Measurements from ENCODE around the gene ASPSCR1. TPM values are rescaled to one million over a fixed set of nuclear protein-coding genes. Genes with fewer than 3 reads are reported as not detected.

ASPSCR1 gene
- total RNA-seq, 1 experiment from 2014 or later = 51.0 TPM

GRCh38 chr17:81935709-81936084 is 41.7 kb upstream of the ASPSCR1 start:
- DNase-seq (ENCODE audit: low read depth, low spot score) = no peak
- Histone ChIP-seq H3K9ac (ENCODE audit: low read length) (peak overlapping the region; percentile 96), H3K36me3 (ENCODE audit: control insufficient read depth in 1 of 2, insufficient read depth in 2 of 2, low read length in 2 of 2) (peaks cover 6 to 33% of the 10 kb centered on the region in 2 experiments; a peak in 2 of 4 replicates), H3K4me1 (ENCODE audit: control insufficient read depth in 1 of 2, insufficient read depth in 2 of 2, low read length in 2 of 2) (peaks cover 7 to 49% of the 10 kb centered on the region in 2 experiments; a peak in 3 of 4 replicates), H3K4me3 (replicated peaks in 1 of 2; ENCODE audit: low read depth in 1 of 2, low read length in 2 of 2) (peak overlapping the region; percentile 90 to 100), H3K27me3 (ENCODE audit: insufficient read depth, low read length) (no peaks in the 10 kb centered on the region), H3K9me3 (ENCODE audit: control insufficient read depth in 1 of 2, insufficient read depth in 1 of 2, low read depth in 1 of 2, low read length in 2 of 2) (no peaks in the 10 kb centered on the region), H3K27ac (ENCODE audit: low read depth, low read length) (peak overlapping the region; percentile 92), H4K20me1 (ENCODE audit: insufficient read depth) (no peaks in the 10 kb centered on the region), H3K9me2 (ENCODE audit: insufficient read depth) (no peaks in the 10 kb centered on the region), H3K79me2 (ENCODE audit: insufficient read depth, low read length) (peaks cover 17% of the 10 kb centered on the region), H3K4me2 (ENCODE audit: low read length) (peak overlapping the region; percentile 95), H2AFZ (ENCODE audit: low read depth, low read length, poor library complexity, severe bottlenecking) (no peak overlapping the region)
- no peak for ATAC-seq
- ChIA-PET CTCF (interaction anchor here (1.1 to 1.8 kb wide), 2 partner anchors 9 to 24 kb away, joined by 7 to 8 read pairs; partner anchors contain the start of genes MAFG and NOTUM), POLR2A (interaction anchor here (0.7 to 2.2 kb wide), 2 partner anchors 9 to 87 kb away, joined by 3 to 18 read pairs; partner anchors contain the start of genes CENPX, LRRC45 and MAFG), RAD21 (ENCODE audit: low non-redundant PET in 1 of 2, low total read pairs in 2 of 2, uncharacterized antibody in 2 of 2, unreplicated experiment in 2 of 2) (interaction anchor here in 1 of 2 experiments (0.6 kb wide), 1 partner anchor 63 kb away, joined by 3 read pairs; no protein-coding TSS in a partner anchor)
- TF ChIP-seq EGR1 (IDR thresholded peaks at IDR 0.05; ENCODE audit: low read depth) = no peak
- no peak for TF ChIP-seq FOSL1 (IDR thresholded peaks at IDR 0.05; ENCODE audit: low read depth)
- peak; percentile 18; the same call in 1 of the 2 replicates for TF ChIP-seq POLR2AphosphoS5 (IDR thresholded peaks at IDR 0.05; ENCODE audit: low read depth, low read length)
- intact Hi-C loops (cut with micrococcal nuclease) = no loop called here
- no TSS peak for BruUV-seq (replicated peaks)

DNA sequence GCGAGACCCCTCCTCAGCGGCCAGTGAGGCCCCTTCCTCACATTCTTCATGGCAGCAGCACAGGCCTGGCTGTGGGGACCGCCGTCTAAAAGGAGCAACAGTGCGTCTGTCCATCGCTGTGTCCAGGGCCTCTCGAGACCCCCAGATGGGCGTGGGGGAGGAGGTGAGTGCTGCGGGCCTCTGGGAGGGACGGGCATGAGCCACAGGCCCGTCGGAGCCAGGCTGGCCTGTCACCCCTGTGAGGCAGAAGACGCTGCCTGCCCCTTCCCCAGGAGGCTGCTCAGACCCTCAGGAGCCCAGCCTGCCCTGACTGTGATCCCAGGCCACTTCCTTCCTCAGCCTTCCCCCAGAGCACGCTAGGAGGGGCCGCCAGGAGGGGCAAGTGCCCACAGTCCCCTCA is 38.2 kb upstream of the ASPSCR1 start:
- no peak overlapping the region; the same call in 1 of the 2 replicates for H3K27ac ChIP-seq (ENCODE audit: low read depth, low read length)
- BruUV-seq (replicated peaks) = no TSS peak

More for the DNA sequence above, 38.2 kb upstream of the ASPSCR1 start:
- H3K79me2 ChIP-seq (ENCODE audit: insufficient read depth, low read length) = peaks cover 17% of the 10 kb centered on the region
- ChIA-PET CTCF (no interaction called here), POLR2A (interaction anchor here (0.9 to 1.5 kb wide), 2 partner anchors 10 to 84 kb away, joined by 3 to 4 read pairs; partner anchors contain the start of genes CENPX and LRRC45), RAD21 (ENCODE audit: low non-redundant PET in 1 of 2, low total read pairs in 2 of 2, uncharacterized antibody in 2 of 2, unreplicated experiment in 2 of 2) (no interaction called here)
- intact Hi-C loops (cut with micrococcal nuclease) = no loop called here
- H3K9me3 ChIP-seq (ENCODE audit: control insufficient read depth in 1 of 2, insufficient read depth in 1 of 2, low read depth in 1 of 2, low read length in 2 of 2) = no peaks in the 10 kb centered on the region
- DNase-seq (ENCODE audit: low read depth, low spot score) (no peak), ATAC-seq (no peak)
- no peak overlapping the region for H3K9ac ChIP-seq (ENCODE audit: low read length)
- no peak overlapping the region for H2AFZ ChIP-seq (ENCODE audit: low read depth, low read length, poor library complexity, severe bottlenecking)
- peaks cover 3 to 17% of the 10 kb centered on the region in 2 experiments; a peak in 2 of 4 replicates for H3K36me3 ChIP-seq (ENCODE audit: control insufficient read depth in 1 of 2, insufficient read depth in 2 of 2, low read length in 2 of 2)
- no peak overlapping the region for H3K4me2 ChIP-seq (ENCODE audit: low read length)
- TF ChIP-seq RAD21 (IDR thresholded peaks at IDR 0.05; ENCODE audit: low read depth) (no peak), CBX3 (IDR thresholded peaks at IDR 0.05; ENCODE audit: low read depth) (no peak), JUND (IDR thresholded peaks at IDR 0.05) (no peak), POLR2AphosphoS5 (IDR thresholded peaks at IDR 0.05; ENCODE audit: low read depth, low read length) (no peak), CEBPB (IDR thresholded peaks at IDR 0.05; ENCODE audit: low read depth) (no peak), ZFX (IDR thresholded peaks at IDR 0.05) (no peak), YY1 (IDR thresholded peaks at IDR 0.05; ENCODE audit: extremely low read depth, insufficient replicate concordance, low read depth, low read length) (no peak), SIN3A (IDR thresholded peaks at IDR 0.05; ENCODE audit: low read depth) (no peak)
- TF ChIP-seq, protein P1, sequence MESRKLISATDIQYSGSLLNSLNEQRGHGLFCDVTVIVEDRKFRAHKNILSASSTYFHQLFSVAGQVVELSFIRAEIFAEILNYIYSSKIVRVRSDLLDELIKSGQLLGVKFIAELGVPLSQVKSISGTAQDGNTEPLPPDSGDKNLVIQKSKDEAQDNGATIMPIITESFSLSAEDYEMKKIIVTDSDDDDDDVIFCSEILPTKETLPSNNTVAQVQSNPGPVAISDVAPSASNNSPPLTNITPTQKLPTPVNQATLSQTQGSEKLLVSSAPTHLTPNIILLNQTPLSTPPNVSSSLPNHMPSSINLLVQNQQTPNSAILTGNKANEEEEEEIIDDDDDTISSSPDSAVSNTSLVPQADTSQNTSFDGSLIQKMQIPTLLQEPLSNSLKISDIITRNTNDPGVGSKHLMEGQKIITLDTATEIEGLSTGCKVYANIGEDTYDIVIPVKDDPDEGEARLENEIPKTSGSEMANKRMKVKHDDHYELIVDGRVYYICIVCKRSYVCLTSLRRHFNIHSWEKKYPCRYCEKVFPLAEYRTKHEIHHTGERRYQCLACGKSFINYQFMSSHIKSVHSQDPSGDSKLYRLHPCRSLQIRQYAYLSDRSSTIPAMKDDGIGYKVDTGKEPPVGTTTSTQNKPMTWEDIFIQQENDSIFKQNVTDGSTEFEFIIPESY (IDR thresholded peaks at IDR 0.05; ENCODE audit: extremely low read depth, insufficient replicate concordance, low read length) = no peak
- TF ChIP-seq, protein P2, sequence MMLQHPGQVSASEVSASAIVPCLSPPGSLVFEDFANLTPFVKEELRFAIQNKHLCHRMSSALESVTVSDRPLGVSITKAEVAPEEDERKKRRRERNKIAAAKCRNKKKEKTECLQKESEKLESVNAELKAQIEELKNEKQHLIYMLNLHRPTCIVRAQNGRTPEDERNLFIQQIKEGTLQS (IDR thresholded peaks at IDR 0.05) = no peak
- no peaks in the 10 kb centered on the region for H4K20me1 ChIP-seq (ENCODE audit: insufficient read depth)
- no peaks in the 10 kb centered on the region for H3K9me2 ChIP-seq (ENCODE audit: insufficient read depth)
- H3K4me1 ChIP-seq (ENCODE audit: control insufficient read depth in 1 of 2, insufficient read depth in 2 of 2, low read length in 2 of 2) = peaks cover 4 to 26% of the 10 kb centered on the region in 2 experiments; a peak in 3 of 4 replicates
- no peaks in the 10 kb centered on the region for H3K27me3 ChIP-seq (ENCODE audit: insufficient read depth, low read length)
- no peak overlapping the region for H3K4me3 ChIP-seq (replicated peaks in 1 of 2; ENCODE audit: low read depth in 1 of 2, low read length in 2 of 2)

Measured in HCT116 (cell line).